IgD-negative memory B cell (primary cell): ENCODE data around the gene ENTR1. TPM values are rescaled to one million over a fixed set of nuclear protein-coding genes. Genes with fewer than 3 reads are reported as not detected.

Source experiments
- H3K27ac Mint-ChIP-seq, 3 donors: one replicate each; pipeline ENCODE4 v1.8.0; 2020 to 2022; ENCODE audit warnings: mild to moderate bottlenecking in 3 of 3, mixed read lengths in 3 of 3, moderate library complexity in 1 of 3
- H3K27me3 Mint-ChIP-seq: one replicate; pipeline ENCODE4 v1.8.0; 2021; ENCODE audit warnings: mixed read lengths
- H3K36me3 Mint-ChIP-seq: one replicate; pipeline ENCODE4 v1.8.0; 2020; ENCODE audit warnings: mild to moderate bottlenecking, mixed read lengths
- H3K4me1 Mint-ChIP-seq, 3 donors: one replicate each; pipeline ENCODE4 v1.8.0; 2020 to 2022; ENCODE audit warnings: mixed read lengths in 3 of 3, mild to moderate bottlenecking in 1 of 3
- H3K4me3 Mint-ChIP-seq, 4 donors: one replicate each; pipeline ENCODE4 v1.8.0; 2020 to 2022; ENCODE audit warnings: mild to moderate bottlenecking in 4 of 4, mixed read lengths in 4 of 4, moderate library complexity in 3 of 4
- H3K9me3 Mint-ChIP-seq, 3 donors: one replicate each; pipeline ENCODE4 v1.8.0; 2020 to 2021; ENCODE audit warnings: mixed read lengths in 3 of 3, mild to moderate bottlenecking in 1 of 3
- polyA plus RNA-seq: library from polyadenylated mRNA; unstranded; fragments of 300-500 nt; fragmentation: Illumina TruSeq; gene quantifications from one replicate; pipeline ENCODE4 v1.2.3, GENCODE V29; 2021

ENTR1 gene
- polyA plus RNA-seq, 1 donor from 2014 or later, result 7.4 TPM

- Mint-ChIP-seq H3K4me1 (peaks cover 0 to 1% (median 0%) of the 10 kb centered on the region in 3 donors), H3K27me3 (no peaks in the 10 kb centered on the region), H3K9me3 (no peaks in the 10 kb centered on the region), H3K4me3 (no peak overlapping the region), H3K36me3 (peaks cover 8% of the 10 kb centered on the region), H3K27ac (no peak overlapping the region)
Observed at GRCh38 chr9:136386018-136386417, 24.4 kb downstream of the ENTR1 start.

GRCh38 chr9:136385015-136385414 lies 25.4 kb downstream of the ENTR1 start:
- Mint-ChIP-seq H3K4me3 (no peak overlapping the region), H3K36me3 (peaks cover 8% of the 10 kb centered on the region), H3K27me3 (no peaks in the 10 kb centered on the region), H3K9me3 (no peaks in the 10 kb centered on the region), H3K4me1 (peaks cover 0 to 1% (median 0%) of the 10 kb centered on the region in 3 donors), H3K27ac (no peak overlapping the region)

GRCh38 chr9:136383436-136383835 lies 27.0 kb downstream of the ENTR1 start:
- Mint-ChIP-seq H3K27ac (no peak overlapping the region), H3K9me3 (no peaks in the 10 kb centered on the region), H3K27me3 (no peaks in the 10 kb centered on the region), H3K4me1 (peaks cover 0 to 1% (median 0%) of the 10 kb centered on the region in 3 donors), H3K36me3 (peaks cover 8% of the 10 kb centered on the region), H3K4me3 (no peak overlapping the region)

- H3K4me1 Mint-ChIP-seq, result peaks cover 0 to 1% (median 0%) of the 10 kb centered on the region in 3 donors
Observed at GRCh38 chr9:136381966-136382513, 28.4 kb downstream of the ENTR1 start.

GRCh38 chr9:136381311-136381710 lies 29.1 kb downstream of the ENTR1 start:
- H3K27ac Mint-ChIP-seq, result no peak overlapping the region
- peaks cover 0 to 1% (median 0%) of the 10 kb centered on the region in 3 donors for H3K4me1 Mint-ChIP-seq
- H3K4me3 Mint-ChIP-seq, result no peak overlapping the region
- H3K36me3 Mint-ChIP-seq, result peaks cover 8% of the 10 kb centered on the region
- H3K27me3 Mint-ChIP-seq, result no peaks in the 10 kb centered on the region
- H3K9me3 Mint-ChIP-seq, result no peaks in the 10 kb centered on the region

More at GRCh38 chr9:136381966-136382513, 28.4 kb downstream of the ENTR1 start:
- Mint-ChIP-seq H3K36me3 (peaks cover 8% of the 10 kb centered on the region), H3K9me3 (no peaks in the 10 kb centered on the region), H3K4me3 (no peak overlapping the region), H3K27ac (no peak overlapping the region), H3K27me3 (no peaks in the 10 kb centered on the region)

- Mint-ChIP-seq H3K4me1 (peaks cover 0 to 1% (median 0%) of the 10 kb centered on the region in 3 donors), H3K27ac (no peak overlapping the region), H3K36me3 (peaks cover 5% of the 10 kb centered on the region), H3K27me3 (no peaks in the 10 kb centered on the region), H3K9me3 (no peaks in the 10 kb centered on the region), H3K4me3 (no peak overlapping the region)
Observed at GRCh38 chr9:136380381-136380780, 30.0 kb downstream of the ENTR1 start.

GRCh38 chr9:136379891-136380290 lies 30.5 kb downstream of the ENTR1 start:
- H3K36me3 Mint-ChIP-seq, result peaks cover 4% of the 10 kb centered on the region
- peaks cover 0 to 1% (median 0%) of the 10 kb centered on the region in 3 donors for H3K4me1 Mint-ChIP-seq
- no peak overlapping the region for H3K27ac Mint-ChIP-seq
- no peaks in the 10 kb centered on the region for H3K27me3 Mint-ChIP-seq
- H3K9me3 Mint-ChIP-seq, result no peaks in the 10 kb centered on the region
- H3K4me3 Mint-ChIP-seq, result no peak overlapping the region

- H3K4me1 Mint-ChIP-seq, result no peaks in the 10 kb centered on the region
- no peaks in the 10 kb centered on the region for H3K27me3 Mint-ChIP-seq
- peaks cover 2% of the 10 kb centered on the region for H3K36me3 Mint-ChIP-seq
- no peaks in the 10 kb centered on the region for H3K9me3 Mint-ChIP-seq
- H3K27ac Mint-ChIP-seq, result no peak overlapping the region
- H3K4me3 Mint-ChIP-seq, result no peak overlapping the region
Observed at GRCh38 chr9:136379401-136379800, 31.0 kb downstream of the ENTR1 start.

- H3K9me3 Mint-ChIP-seq, result no peaks in the 10 kb centered on the region
- H3K27me3 Mint-ChIP-seq, result no peaks in the 10 kb centered on the region
- H3K4me3 Mint-ChIP-seq, result no peak overlapping the region
- peaks cover 2% of the 10 kb centered on the region for H3K36me3 Mint-ChIP-seq
- no peak overlapping the region for H3K27ac Mint-ChIP-seq
- H3K4me1 Mint-ChIP-seq, result no peaks in the 10 kb centered on the region
Observed at GRCh38 chr9:136379003-136379287, 31.5 kb downstream of the ENTR1 start.

- H3K4me3 Mint-ChIP-seq, result no peak overlapping the region
- H3K9me3 Mint-ChIP-seq, result no peaks in the 10 kb centered on the region
- no peaks in the 10 kb centered on the region for H3K27me3 Mint-ChIP-seq
Observed at GRCh38 chr9:136378170-136379002, 32.0 kb downstream of the ENTR1 start.

GRCh38 chr9:136377341-136378169 lies 32.9 kb downstream of the ENTR1 start:
- no peaks in the 10 kb centered on the region for H3K27me3 Mint-ChIP-seq
- no peaks in the 10 kb centered on the region for H3K4me1 Mint-ChIP-seq
- H3K36me3 Mint-ChIP-seq, result peaks cover 2% of the 10 kb centered on the region
- H3K27ac Mint-ChIP-seq, result peak overlapping the region in 1 of 3 donors; percentile 83
- H3K9me3 Mint-ChIP-seq, result no peaks in the 10 kb centered on the region
- no peak overlapping the region for H3K4me3 Mint-ChIP-seq

More at GRCh38 chr9:136378170-136379002, 32.0 kb downstream of the ENTR1 start:
- Mint-ChIP-seq H3K27ac (peak overlapping the region in 1 of 3 donors; percentile 83), H3K36me3 (peaks cover 2% of the 10 kb centered on the region), H3K4me1 (no peaks in the 10 kb centered on the region)

- H3K36me3 Mint-ChIP-seq, result peaks cover 2% of the 10 kb centered on the region
- H3K27ac Mint-ChIP-seq, result peak overlapping the region in 1 of 3 donors; percentile 19
- H3K9me3 Mint-ChIP-seq, result no peaks in the 10 kb centered on the region
- H3K27me3 Mint-ChIP-seq, result no peaks in the 10 kb centered on the region
- no peak overlapping the region for H3K4me3 Mint-ChIP-seq
- H3K4me1 Mint-ChIP-seq, result no peaks in the 10 kb centered on the region
Observed at GRCh38 chr9:136376457-136376856, 34.0 kb downstream of the ENTR1 start.

- Mint-ChIP-seq H3K4me1 (no peaks in the 10 kb centered on the region), H3K27ac (no peak overlapping the region), H3K36me3 (peaks cover 2% of the 10 kb centered on the region), H3K27me3 (no peaks in the 10 kb centered on the region), H3K9me3 (no peaks in the 10 kb centered on the region), H3K4me3 (no peak overlapping the region)
Observed at GRCh38 chr9:136375096-136375495, 35.3 kb downstream of the ENTR1 start.

- H3K4me3 Mint-ChIP-seq, result no peak overlapping the region
- no peaks in the 10 kb centered on the region for H3K27me3 Mint-ChIP-seq
- no peaks in the 10 kb centered on the region for H3K9me3 Mint-ChIP-seq
- H3K4me1 Mint-ChIP-seq, result no peaks in the 10 kb centered on the region
- H3K27ac Mint-ChIP-seq, result no peak overlapping the region
- H3K36me3 Mint-ChIP-seq, result peaks cover 2% of the 10 kb centered on the region
Observed at GRCh38 chr9:136374183-136374575, 36.2 kb downstream of the ENTR1 start.
